Spinal cord (tissue), 10 donors: ENCODE data around the gene MKX. TPM values are rescaled to one million over a fixed set of nuclear protein-coding genes. Genes with fewer than 3 reads are reported as not detected.

Source experiments
- DNase-seq, 6 donors: peaks; one replicate each; pipeline versions ENCODE4 v3.0.0 to v3.0.0-alpha.2; 2013 to 2015; ENCODE audit warnings: low spot score in 6 of 6, low read depth in 4 of 6
- H3K27ac ChIP-seq: one replicate; pipeline ENCODE4 v1.5.1; 2013; ENCODE audit warnings: low read depth, low read length, control low read depth
- H3K27me3 ChIP-seq: one replicate; pipeline ENCODE4 v1.6.1; 2013; ENCODE audit warnings: low read length; ENCODE audit not compliant: control insufficient read depth, insufficient read depth
- H3K36me3 ChIP-seq: one replicate; pipeline ENCODE4 v1.6.1; 2013; ENCODE audit warnings: low read length; ENCODE audit not compliant: control insufficient read depth, insufficient read depth
- H3K4me1 ChIP-seq: one replicate; pipeline ENCODE4 v1.6.1; 2013; ENCODE audit warnings: low read length; ENCODE audit not compliant: control insufficient read depth, insufficient read depth
- H3K4me3 ChIP-seq: one replicate; pipeline ENCODE4 v1.5.1; 2013; ENCODE audit warnings: low read depth, low read length, control low read depth
- H3K9me3 ChIP-seq: one replicate; pipeline ENCODE4 v1.6.1; 2013; ENCODE audit warnings: low read length; ENCODE audit not compliant: control insufficient read depth, insufficient read depth
- WGBS: methylation state at CpG from one replicate; pipeline ENCODE4 v1.1.5; 2013; ENCODE audit warnings: missing lambda C conversion rate; ENCODE audit not compliant: insufficient coverage; 5-methylcytosine and 5-hydroxymethylcytosine counted together
- polyA plus RNA-seq, 2 donors: library from polyadenylated mRNA; unstranded; fragments of 120-200 nt; gene quantifications; one replicate each; pipeline ENCODE4 v1.2.1, GENCODE V29; 2013; ENCODE audit not compliant: insufficient read length in 2 of 2
- small RNA-seq: library from RNA; depleted of rRNA; stranded (forward); fragments of <200 nt; gene quantifications from one replicate; pipeline ENCODE3, GENCODE V24; 2014; ENCODE audit warnings: low replicate concordance
- total RNA-seq, 2 donors: library from RNA; depleted of rRNA in 1 of 2; stranded (reverse); fragments of 120-200 nt in 1 of 2; fragments of >200 nt in 1 of 2; gene quantifications; one replicate each; pipeline versions ENCODE4 v1.2.3 to v1.2.4, GENCODE V29; 2013 to 2014
- donor health status: healthy.

The MKX gene
- total and polyA plus RNA-seq, 4 donors = 2.3 to 6.6 (median 3.0) TPM

DNA sequence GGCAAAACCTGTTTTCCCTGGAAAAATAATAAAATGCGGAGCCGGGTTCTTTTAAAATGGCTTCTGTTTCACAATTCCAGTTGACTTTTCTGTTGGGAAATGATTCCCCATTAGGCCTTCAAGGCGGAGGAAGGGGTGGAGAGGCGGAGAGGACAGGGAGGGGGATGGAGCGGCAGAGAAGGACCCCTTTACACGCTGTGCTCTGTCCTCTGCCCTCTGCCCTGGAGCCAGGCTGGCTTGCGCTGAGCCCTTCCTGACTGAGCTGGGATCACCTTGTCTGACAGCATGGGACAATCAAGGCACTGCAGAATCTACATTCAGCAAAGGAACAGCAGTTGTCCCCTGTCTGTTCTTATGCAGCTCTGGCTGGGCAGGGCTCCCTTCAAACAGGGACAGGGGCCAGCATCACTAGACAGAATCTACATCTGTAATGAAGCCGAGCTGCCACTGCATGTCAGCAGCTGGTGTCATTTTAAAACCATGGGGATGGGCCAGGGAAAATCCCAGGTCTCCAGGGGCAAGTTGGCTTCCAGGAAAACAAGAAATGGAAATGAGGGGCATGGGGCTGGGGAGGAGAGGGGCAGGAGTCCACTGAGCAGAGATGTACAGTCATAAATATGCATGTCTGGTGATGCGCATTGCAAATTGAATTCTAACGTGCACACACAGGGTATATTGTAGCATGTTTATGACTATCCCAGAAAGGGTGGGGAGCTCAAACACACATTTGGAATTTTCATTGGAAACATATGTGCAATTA lies 120.0 kb downstream of the MKX start:
- Histone ChIP-seq H3K4me1 (peaks cover 14% of the 10 kb centered on the region), H3K27ac (no peak overlapping the region), H3K9me3 (no peaks in the 10 kb centered on the region), H3K36me3 (no peaks in the 10 kb centered on the region), H3K4me3 (no peak overlapping the region), H3K27me3 (peaks cover 7% of the 10 kb centered on the region)
- peak in 2 of 6 donors; percentile 28 to 59 for DNase-seq
- WGBS = 52% methylated on average over 8 of the region's 10 CpGs

DNA sequence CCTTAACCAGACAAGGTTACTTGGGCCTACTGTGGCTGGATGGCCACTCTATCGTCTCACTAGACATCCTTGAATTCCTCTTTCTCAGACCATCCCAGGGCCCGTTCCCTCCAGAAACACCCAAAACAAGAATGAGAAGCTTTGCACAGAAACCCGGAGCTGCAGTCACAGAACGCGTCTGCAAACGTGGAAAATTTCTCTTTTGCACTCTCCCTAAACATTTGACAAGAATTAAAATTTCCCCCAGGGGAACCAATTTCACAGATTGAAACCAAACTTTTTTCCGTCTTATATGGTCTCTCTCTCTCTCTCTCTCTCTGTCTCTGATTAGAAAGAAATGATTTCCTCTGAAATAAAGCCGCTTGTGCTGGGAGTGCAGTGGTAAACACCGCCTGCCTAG lies 120.7 kb downstream of the MKX start:
- WGBS = 74% methylated on average over 8 of the region's 9 CpGs
- H3K27ac ChIP-seq = no peak overlapping the region
- peak in 1 of 6 donors; percentile 52 for DNase-seq
- H3K36me3 ChIP-seq = no peaks in the 10 kb centered on the region
- H3K4me1 ChIP-seq = peaks cover 14% of the 10 kb centered on the region
- peaks cover 7% of the 10 kb centered on the region for H3K27me3 ChIP-seq
- H3K9me3 ChIP-seq = no peaks in the 10 kb centered on the region
- H3K4me3 ChIP-seq = no peak overlapping the region

Small RNAs within 50 kb of the gene (small RNA-seq; reads per million reads assigned to genes)
- gene RN7SKP132 = not detected

Other genes with a start within 250 kb of the MKX start
- gene RAB18, start 241.5 kb downstream of the MKX start, total RNA-seq = 100 to 1,000 TPM; 103 to 108 TPM
- 100 to 1,000 TPM; 168 to 199 TPM for gene RAB18, start 241.5 kb downstream of the MKX start, polyA plus RNA-seq